T-helper 2 cell (primary cell): Measurements from ENCODE around the gene ATXN7L1.

Source experiments
- DNase-seq, 5 experiments: peaks; one replicate each; pipeline versions ENCODE4 v3.0.0 to v3.0.0-alpha.2; 2012 to 2022

The ATXN7L1 gene

DNA sequence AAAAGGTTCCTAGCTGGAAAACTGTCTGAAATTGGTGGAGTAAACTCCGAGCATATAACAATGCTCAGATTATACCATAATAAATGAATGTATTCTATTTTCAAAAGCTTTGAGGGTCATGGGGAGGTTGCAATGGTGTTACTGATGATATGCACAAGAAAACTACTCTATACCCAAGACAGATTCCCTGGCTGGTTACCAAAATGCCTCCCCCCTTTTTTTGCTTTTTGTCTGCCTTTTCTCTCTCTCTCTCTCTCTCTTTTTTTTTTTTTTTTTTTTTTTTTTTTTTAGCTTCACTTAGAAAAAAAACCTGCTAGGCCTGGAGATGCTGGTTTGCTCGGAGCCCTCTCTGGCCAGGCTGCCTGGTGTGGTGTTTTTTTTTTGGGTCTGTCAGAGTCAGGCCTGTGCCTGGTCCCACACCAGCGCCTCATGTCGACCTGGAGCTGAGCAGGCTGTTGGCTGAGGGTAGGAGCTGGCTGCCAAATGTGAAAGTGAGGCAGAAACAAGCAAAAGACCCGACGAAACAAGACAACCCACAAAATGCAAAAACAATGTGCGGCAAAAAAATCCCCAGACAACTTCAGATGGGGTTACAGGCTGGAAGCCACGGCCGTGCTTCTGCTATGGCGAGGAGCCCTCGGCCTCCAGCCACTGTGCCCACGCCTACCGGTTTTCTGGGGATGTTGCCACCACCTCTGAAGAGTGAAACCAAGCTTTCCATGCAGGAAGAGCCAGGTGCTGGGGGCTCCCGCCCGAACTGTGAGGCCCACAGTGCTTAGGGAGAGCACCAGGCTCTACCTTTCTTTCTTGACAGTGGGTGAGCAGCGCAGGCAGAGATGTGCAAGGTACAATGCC lies 235.2 kb downstream of the ATXN7L1 start:
- DNase-seq = peak in 1 of 5 experiments; percentile 15

DNA sequence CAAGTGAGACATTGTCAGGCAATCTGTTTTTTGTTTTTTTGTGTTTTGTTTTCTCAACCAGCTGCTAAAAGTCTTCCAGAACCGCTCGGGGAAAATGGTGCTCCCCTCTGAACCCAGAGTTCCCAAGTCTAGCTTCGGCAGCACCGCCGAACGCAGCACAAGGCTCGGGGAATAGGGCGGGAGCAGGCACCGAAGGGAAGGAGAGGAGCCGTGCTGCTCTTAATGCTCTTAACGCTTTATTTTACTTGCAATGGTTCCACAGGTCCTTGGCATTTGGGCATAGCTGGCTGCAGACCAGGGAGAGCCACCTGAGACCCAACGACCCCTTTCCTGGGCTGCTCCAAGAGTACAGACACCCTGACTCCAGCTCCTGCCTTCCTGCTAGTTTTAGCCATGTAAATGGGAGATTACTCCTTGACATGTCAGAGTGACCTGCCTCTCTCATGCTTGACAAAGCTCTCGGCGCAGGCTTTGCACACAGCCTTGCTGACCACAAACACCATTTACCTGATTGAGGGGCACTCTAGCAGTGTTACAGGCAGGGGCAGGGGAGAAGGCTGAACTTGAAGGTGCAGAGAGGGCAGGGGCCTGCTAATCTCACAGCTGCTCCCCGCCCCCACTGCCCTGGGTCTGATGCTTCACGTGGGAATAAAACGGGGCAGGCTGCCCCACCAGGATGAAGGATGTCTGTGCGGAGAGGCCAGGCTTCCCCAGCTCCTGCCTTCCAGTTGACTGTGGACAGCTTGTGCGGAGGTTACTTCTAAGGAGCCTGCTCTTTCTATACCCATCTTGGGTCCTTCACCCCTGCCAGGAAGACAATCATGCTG lies 236.5 kb downstream of the ATXN7L1 start:
- DNase-seq = no peak

DNA sequence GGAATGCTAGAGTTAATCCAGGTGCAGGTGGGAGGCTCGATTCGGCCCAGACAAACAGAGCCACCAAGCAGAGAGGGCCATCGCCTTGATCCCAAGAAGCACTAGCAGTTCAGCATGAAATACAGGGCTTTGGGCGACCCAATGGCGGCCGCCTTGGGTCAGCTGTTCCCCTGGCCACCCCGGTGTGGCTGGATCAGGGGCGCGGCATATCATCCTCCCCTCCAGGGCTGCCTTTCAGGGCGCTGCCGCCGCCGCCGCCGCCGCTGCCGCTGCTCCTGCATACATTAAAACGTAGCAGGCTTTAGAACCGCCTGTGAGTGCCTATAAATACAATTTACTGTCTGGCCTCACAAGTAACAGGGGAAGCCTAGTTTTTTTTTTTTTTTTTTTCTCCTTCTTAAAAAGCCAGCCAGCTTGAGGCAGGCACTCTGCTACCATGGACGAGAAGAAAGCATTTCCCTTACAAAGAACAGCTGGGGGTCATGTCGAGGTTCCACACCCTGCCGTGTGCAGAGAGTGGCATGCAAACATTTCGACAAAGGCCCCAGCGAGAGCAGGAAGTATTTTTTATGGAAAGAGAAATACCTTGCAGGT lies 237.4 kb downstream of the ATXN7L1 start:
- DNase-seq = no peak

DNA sequence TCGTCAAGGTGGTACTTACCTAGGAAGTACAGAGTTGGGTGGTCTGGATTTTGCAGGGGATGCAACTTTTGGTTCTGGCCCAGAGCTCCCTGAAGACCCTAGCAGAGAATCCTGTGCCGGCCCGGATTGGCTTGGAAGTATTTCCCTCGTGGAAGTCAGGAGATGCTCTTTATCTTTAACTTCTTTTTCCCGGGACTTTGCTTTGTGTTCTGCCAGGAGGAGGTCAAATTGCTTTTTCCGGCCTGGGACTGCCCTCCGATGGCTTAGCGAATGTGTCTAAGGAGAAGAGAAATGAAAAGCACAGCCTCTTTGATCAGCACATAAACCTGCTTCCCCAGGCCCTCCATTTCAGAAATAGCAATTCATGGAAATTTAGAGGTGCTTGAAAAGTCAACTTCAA lies 238.1 kb downstream of the ATXN7L1 start:
- DNase-seq = no peak

DNA sequence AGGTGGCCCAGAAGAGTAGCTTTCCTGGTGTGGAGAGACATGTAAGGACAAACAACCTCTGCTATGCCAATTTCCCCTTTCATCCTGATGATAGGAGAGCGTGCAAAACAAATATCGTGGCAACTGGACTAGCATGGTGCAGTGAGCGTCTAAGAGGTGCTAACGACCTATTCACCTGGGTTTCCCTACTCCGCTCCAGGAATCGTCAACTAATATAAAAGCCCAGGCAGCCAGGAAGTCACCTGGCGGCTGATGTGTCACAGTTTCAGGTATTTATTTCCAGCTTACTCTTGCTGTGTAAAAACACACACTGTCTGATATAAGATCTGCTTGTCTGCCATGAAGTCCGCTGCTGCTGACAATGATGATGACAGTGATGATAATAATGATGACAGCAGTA lies 238.6 kb downstream of the ATXN7L1 start:
- DNase-seq = no peak

DNA sequence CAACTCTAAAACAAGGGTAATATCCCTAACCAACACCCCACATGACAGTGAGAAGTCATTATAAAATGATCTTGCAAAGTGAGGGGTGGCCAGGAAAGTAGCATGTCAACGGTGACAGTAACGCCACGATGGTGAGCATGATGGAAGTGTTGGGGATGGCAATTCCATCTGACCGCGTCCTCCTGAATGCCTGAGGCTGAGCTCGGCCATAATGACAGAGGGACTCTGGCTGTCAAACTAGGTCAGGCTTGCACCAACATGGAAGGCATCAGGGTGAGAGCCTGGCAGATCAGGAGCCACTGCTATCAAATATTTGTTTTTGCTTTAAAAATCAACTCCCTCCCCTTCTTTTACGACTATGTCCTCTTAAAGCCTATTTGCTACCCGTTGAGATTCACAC lies 239.4 kb downstream of the ATXN7L1 start:
- DNase-seq = no peak

DNA sequence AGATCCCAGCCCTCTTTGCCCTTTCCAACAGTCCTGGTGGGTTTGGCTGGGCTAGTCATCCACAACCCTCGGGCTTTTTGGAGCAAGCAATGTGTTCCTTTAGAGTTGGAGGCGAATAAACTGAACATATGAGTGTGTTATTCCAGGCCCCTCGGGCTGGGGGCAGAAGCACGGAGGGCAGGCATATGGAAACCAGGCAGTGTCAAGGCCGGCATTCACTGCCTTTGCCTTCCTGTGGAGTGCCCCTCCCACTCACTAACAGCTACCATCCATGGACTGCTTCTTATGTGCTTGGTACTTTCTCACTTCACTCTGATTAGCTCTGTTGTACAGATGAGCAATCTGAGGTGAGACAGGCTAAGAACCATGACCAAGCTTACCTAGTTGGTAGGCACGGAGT lies 241.2 kb downstream of the ATXN7L1 start:
- no peak for DNase-seq

DNA sequence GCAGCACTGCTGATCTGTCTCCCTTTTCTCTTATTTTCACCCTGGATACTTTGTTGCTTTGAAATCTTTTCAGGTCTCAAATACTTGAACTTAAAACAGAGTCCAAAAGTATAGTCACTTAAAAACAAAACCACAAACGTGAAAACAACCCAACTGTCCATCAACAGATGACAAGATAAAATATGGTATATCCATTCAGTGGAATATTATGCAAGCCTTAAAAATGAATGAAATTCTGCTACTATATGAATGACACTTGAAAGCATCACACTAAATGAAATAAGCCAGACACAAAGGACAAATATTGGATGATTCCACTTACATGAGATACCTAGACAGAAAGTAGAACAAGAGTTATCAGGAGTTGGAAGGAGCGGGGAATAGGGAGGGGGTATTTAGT lies 250.4 kb downstream of the ATXN7L1 start:
- DNase-seq = no peak

DNA sequence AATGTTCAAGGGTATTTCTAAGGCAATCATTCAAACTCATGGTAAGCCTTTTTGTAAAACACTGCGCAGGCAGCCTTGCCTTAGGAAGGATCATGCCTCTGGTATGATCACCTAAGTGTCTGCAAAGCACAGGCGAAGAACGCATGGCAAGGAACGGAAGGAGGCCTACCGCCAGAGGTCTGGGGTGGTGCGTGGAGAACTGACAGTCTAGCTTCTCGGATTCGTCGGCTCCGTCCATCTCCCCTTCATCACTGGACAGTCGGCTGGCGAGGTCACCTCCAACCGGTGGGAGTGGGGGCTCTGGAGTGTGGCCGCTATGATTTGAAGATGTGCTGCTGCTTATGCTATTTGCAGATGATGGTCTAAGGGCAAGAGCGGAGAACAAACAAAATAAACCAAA lies 252.5 kb downstream of the ATXN7L1 start:
- DNase-seq = no peak

DNA sequence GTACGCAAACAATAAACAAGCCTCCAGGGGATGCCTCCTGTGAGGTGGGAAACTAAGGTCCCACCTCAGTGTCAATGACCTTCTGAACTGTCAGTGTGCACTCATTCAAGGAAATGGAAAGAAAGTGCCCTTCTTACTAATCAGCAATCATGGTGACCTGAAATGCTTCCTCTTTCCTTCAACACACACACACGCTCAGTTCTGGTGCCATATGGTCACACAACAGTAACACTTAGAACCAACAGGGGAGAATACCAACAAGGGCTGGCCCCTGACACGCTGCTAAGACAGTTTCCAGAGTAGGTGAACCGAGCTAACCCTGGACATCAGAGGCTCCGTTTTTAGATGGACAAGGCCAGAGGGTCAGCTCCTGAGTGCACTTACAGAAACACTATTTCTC lies 253.0 kb downstream of the ATXN7L1 start:
- DNase-seq = no peak

DNA sequence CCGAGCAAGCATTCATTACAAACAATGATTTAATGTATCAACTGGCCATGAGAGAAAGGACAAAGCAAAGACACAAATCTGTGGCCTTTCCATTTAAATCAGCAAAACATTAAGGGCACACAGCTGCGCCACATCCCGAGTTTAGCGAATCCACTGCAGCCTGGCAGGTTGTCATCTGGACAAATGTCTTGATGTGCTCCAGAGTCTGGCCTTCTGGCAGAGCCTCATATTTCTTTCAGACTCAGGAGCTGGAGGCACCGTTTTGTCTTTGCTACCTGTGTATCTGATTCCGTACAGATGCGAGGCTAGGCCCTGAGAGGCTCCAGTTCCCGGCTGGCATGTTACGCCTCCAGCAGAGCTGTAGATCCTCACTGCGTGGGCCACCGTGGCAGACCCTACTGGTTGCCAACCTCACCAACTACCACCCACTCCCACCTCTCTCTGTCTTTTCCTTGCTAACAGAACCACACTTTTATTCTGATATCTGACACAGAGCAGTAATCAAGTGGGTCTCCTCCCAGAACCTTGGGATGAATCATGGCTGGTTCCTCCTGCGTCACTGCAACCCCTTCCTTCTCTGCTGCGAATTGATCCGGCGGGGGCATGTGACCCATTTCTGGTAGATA lies 254.2 kb downstream of the ATXN7L1 start:
- no peak for DNase-seq

DNA sequence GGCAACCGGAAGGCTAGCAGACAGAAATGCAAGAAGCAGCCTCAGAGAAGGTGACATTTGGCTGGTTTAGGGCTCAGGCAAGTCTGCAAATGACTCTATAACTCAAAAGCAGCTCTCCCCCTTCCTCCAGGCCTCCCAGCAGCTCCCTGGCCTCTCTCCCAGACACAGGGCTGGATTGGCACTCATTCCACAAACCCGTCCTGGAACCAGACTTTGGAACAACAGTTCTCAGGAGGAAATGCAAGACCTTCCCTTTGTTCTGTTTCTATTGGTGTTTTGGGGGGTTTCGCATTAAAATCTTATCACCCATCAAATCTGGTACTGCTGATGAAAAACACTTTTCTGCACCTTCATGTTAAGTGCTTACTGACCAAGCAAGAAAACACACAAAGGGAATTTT lies 254.8 kb downstream of the ATXN7L1 start:
- no peak for DNase-seq

DNA sequence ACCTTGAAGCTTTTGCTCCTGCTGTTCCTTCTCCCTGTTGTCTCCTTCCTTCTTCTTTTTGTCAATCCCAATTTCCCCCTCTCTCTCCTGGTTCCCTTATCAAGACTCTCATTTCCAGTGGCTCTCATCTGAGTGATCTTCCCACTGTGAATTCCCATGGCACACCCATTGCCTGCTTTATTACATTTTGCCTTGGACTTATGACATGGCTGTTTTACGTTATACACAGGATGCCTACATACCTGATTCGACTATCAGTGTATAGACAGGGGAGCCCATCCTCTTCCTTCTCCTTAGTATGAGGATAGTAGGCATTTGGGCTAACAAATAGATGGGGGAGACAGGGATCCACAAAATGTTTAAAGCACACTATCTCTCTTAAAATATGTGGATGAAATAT lies 255.2 kb downstream of the ATXN7L1 start:
- DNase-seq = no peak

DNA sequence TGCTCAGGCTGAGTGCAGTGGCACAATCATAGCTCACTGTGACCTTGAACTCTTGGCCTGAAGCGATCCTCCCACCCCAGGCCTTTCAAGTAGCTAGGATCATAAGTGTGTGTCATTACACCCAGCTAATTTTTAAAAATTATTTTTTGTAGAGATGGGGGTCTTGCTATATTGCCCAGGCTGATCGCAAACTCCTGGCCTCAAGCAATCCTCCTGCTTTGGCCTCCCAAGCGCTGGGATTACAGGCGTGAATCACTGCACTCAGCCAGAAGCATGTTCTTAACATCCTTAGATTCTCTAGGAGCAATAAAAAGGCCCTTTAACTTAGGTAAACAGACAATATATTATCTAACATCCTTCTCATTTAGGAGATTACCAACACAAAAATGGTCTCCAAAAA lies 256.8 kb downstream of the ATXN7L1 start:
- no peak for DNase-seq

DNA sequence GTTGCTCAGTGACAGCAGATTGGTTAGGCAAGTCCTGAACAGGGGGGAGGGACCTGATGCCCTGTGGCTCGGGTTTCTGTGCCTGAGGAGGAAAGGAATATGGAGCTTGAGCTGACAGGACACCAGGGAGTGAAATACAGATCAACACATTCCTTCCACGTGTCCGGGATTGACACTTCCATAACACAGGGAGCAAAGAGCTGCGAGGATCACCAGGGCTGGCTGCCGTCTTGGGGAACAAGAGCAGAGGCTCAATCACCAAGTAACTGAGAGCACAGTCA lies 258.4 kb downstream of the ATXN7L1 start:
- no peak for DNase-seq

DNA sequence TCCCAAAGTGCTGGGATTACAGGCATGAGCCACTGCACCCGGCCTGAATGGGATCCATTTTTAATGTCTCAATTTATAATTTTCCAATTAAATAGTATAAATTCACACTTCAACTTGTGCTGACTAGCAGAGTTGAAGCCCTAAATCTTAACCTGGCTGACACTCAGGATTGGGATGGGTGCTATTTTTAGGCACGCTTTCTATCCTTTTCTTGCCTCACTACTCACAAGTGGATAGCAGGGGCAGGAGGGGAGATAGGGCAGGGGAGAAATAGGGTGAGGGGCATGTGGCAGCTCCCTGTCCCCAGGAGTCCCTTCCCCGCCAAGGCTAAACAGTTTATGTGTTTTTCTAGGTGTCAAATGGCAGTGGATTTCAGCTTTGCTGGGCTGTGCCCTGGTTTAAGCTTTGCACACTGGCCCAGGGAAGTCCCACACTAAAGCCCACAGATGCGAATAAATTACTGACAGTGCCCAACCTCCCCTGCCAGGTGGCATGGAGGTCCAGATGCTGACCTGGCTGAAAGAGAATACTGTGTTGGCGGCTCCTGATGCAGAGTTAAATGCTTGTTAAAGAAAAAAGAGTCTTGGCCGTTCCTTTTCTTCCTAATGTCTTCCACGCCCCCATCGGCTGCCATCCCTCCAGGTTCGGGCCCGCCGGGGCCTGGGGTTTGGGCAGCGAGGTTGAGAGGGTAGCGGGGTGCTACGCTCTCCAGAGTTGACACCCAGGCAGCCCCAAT lies 259.0 kb downstream of the ATXN7L1 start:
- no peak for DNase-seq

DNA sequence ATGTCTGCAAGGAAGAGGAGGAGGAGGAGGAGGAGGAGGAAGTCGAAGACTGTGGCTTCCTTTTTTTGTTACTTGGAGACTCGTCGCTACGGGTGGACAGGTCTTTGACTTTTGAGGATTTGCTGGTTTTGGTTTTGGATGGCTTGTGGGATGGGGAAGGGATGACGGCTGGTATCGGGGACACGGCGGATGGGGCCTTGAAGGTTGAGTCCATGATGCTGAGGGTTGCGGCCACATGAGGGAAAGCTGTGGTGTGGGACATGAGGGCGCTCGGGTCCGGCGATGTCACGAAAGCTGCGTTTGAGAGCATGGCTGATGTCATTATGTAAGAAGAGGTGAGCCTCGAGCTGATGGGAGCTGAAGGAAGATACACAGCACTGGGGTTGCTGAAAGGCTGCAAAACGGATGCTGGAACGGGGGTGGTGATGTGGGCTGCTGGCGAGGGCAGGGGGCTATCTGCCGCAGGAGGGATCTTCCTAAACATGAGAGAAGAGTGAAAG lies 262.0 kb downstream of the ATXN7L1 start:
- DNase-seq = no peak

DNA sequence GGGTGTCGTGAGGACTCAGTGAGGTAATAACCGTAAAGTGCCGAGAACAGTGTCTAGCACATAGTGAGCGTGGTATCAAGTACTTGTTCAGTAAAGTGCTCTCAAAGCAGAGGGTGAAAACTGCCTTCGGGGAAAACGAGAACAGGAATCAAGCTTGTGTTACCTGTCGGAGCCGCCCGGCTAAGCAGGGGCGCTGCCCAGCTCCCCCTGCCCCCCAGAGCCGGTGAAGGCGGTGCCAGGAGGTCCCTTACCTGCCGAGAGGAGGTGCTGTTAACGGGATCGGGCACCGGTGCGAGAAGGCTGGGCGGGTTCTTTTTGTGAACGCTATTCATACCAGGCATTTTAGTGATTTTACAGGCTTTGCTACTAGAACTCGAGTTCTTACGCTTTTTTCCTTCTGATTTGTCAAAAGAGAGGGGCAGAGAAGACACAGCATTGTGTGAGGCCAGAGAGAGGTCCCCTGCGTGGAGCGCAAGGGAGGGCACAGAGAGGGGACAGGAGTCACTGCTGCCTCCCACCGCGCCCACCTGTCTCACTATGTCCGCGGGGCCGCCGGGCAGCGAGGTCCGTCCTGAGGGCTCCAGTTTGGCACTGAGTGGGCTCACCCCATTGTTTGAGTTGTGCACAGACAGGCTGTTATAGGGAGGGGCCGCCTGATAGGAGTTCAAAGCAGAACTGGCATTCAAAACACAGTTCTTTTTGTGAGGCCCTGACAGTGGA lies 262.6 kb downstream of the ATXN7L1 start:
- DNase-seq = no peak

DNA sequence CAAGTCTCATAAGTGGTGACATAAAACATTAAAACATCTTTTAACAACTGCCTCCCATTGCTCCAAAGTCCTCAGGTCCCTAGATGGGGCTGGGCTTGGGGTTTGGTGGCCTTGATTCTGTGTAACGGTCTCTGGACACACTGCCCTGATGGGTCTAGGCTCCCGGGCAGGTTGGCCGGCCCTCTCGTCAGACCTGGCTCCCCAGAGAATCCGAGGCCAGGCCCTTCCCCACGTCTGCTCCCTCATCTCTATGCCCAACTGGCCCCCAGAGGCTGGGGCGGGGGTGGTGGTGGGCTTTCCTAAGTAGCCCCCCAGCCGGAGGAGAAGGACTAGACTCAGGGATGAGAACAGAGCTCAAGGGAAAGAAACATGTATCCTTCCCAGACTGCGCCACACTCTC lies 263.6 kb downstream of the ATXN7L1 start:
- no peak for DNase-seq

DNA sequence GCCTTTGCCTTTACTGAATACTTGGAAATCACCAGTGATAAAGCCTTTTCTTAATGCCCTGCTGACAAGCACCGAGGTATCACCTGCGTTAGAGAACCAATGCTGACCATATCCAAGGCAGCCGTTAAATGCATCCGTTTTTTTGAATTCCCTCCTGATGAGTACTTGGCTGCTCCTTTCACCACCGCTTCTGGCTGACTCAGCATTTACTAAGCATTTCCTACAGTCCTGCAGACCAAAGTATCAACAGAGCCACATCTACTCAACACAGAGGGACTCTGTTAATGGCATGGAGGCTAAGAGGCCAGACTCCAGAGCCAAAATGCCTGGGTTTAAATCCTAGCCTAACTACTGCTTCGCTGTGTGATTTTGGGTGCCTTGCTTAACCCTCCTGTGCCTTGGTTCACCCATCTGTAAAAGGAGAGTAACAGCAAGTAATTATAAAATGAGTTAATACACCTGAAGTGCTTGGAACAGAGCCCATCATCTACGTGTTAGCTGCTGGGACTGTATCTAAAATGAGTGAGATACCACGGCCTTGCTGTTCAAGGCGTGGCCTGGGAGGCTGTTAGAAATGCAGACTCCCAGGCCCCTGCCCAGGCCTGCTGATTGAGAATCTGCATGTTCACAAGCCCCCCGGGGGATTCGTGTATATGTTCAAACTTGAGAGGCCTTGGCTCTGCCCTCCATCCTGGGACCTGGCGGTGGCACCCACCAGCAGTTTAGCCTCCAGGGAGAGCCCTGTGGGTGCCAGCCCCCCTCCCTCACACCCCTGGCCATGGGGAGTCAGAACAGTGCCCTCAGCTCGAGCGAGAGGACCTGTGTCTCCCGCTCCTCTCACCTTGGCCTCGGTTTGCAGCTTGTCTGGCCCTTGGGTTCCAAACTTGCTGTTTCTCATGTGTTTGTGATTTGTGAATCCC lies 264.3 kb downstream of the ATXN7L1 start:
- DNase-seq = no peak
